Pancreas (tissue), 8 donors: ENCODE data around the gene RPL9. TPM values are rescaled to one million over a fixed set of nuclear protein-coding genes. Genes with fewer than 3 reads are reported as not detected.

Source experiments
- microRNA-seq, 2 donors: library from miRNA; unstranded; fragments of <30 nt; microRNA quantifications; one replicate each; pipeline versions ENCODE4 to v1.1.0, GENCODE V29; 2019 to 2020
- polyA plus RNA-seq, 2 donors: library from polyadenylated mRNA; stranded (reverse); fragments of 200-250 nt; gene quantifications; one replicate each; pipeline ENCODE4 v1.2.3, GENCODE V29; 2013
- total RNA-seq, 6 donors: library from RNA; stranded (reverse); fragmentation: NEBNext Ultra II Directional in 4 of 6; extraction: Animal tissue kit (Norgen Biotek cat#: 25700) in 4 of 6; gene quantifications; one replicate each; pipeline versions ENCODE4 v1.2.1 to v1.2.4, GENCODE V29; 2021 to 2023
- donor health status: healthy with polysubstance abuse.
- donor health status: DM: no; HTN: no; CAD: no; lungs with moderate emphysema.
- donor health status: DM: no; HTN: no; CAD: no.
- donor health status: Bipolar disorder and iron deficiency.
- donor health status: DM: yes; HTN: yes; CAD: no.
- donor health status: DM: no; HTN: no; CAD: no.
- donor health status: DM: no; HTN: no; CAD: no.
- donor health status: DM: yes; HTN: yes; CAD: no.

The RPL9 gene
- total and polyA plus RNA-seq, 8 donors, result 952 to 2,346 (median 1,219) TPM

Small RNA genes within 50 kb of the gene (microRNA-seq; reads per million reads assigned to microRNA genes)
- 0 to 0.29 reads per million in 2 donors for gene MIR5591

Other genes with a start within 250 kb of the RPL9 start
- 10 to 100 TPM; 31.4 to 53.1 (median 40.6) TPM for gene RFC1, start 92.6 kb downstream of the RPL9 start, total RNA-seq
- 10 to 100 TPM in 1 of 2 donors, 1 to 10 TPM in 1; 9.1 to 14.6 TPM for gene RFC1, start 92.6 kb downstream of the RPL9 start, polyA plus RNA-seq
- gene KLB, start 52.0 kb downstream of the RPL9 start, total RNA-seq, result 1 to 10 TPM; 1.2 to 4.6 (median 2.7) TPM
- gene KLB, start 52.0 kb downstream of the RPL9 start, polyA plus RNA-seq, result 1 to 10 TPM in 1 of 2 donors, under 1 TPM in 1; 0.94 to 1.1 TPM
- gene LIAS, start 134 bp upstream of the RPL9 start, total RNA-seq, result 10 to 100 TPM in 2 of 6 donors, 1 to 10 TPM in 4; 5.9 to 13.1 (median 8.5) TPM
- 10 to 100 TPM; 11.4 to 18.1 TPM for gene LIAS, start 134 bp upstream of the RPL9 start, polyA plus RNA-seq
- 10 to 100 TPM; 16.0 to 84.8 (median 54.9) TPM for gene UGDH, start 68.5 kb upstream of the RPL9 start, total RNA-seq
- 1 to 10 TPM; 7.0 to 8.7 TPM for gene UGDH, start 68.5 kb upstream of the RPL9 start, polyA plus RNA-seq
- 10 to 100 TPM; 41.5 to 53.6 (median 46.9) TPM for gene SMIM14, start 179.9 kb upstream of the RPL9 start, total RNA-seq
- 10 to 100 TPM; 14.3 to 22.6 TPM for gene SMIM14, start 179.9 kb upstream of the RPL9 start, polyA plus RNA-seq
- 10 to 100 TPM; 15.8 to 32.4 (median 24.8) TPM for gene UBE2K, start 239.2 kb upstream of the RPL9 start, total RNA-seq
- gene UBE2K, start 239.2 kb upstream of the RPL9 start, polyA plus RNA-seq, result 10 to 100 TPM; 14.1 to 18.2 TPM